GM18508 (cell line): Measurements from ENCODE around the gene ETFA.

Experiments
- ATAC-seq: cut with Tn5 transposase; IDR thresholded peaks from one replicate; pipeline ENCODE4 v1.9.1; 2021; ENCODE audit warnings: moderate number of reproducible peaks; ENCODE audit not compliant: insufficient read depth, unreplicated experiment

ETFA gene

DNA sequence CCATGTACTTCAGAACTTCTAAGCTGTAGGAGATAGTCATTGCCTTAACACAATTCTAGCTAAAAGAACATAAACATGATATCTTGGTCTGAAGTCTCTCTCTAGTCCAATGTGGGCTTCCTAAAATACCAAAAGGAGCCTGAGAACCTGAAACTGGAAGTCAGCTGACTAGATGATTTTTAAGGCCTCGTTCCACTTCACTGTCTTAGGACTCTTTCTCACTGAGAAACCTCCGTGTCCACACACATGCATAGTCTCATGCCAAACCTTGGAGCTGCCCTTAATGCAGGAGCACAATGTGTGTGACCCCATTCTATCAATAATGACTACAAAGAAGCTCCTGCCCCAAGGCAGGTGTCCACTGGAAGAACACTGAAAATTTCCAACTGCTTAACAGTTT, 87.7 kb downstream of the ETFA start:
- ATAC-seq, result no peak

DNA sequence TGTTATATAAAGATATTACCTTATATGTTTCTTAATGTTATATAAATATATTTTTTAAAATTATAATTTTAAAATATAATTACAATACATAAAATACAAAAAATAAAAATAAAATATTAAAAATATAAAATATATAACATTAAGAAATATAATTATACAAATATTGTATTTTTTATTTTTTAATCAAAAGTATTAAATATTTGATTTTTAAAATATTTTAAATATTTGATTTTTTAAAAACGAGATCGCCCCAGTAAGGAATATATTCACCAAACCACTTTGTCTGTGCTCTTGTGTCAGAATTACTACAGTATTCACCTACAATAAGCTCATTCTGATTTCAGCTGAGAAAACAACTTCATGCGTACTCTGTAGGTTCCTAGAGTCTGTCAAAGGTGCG, 89.1 kb downstream of the ETFA start:
- ATAC-seq, result no peak

DNA sequence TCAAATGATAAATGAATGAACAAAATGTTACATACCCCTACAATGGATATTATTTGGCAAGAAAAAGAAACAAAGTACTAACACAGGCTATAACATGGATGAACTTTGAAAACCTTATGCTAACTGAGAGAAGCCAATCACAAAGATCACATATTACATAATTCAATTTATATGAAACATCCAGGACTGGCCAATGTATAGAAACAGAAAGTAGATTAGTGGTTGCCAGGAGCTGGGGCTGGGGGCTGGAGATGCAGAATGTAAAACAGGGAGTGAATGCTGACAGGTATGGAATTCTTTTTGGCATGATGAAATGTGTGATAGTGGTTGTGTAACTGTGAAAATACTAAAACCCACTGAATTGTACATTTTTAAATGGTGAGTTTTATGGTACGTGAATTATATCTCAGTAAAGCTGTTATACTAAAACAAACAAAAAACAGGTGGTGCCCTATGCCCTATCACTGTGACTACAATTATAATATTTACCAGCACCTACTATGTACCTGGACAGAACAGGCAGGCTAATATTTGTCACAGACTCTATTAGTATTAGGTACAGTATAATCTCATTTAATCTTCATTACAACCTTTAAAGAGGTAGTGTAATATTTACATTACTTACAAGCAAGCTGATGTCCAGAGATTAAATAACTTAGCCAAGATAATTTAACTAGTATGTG, 90.0 kb downstream of the ETFA start:
- no peak for ATAC-seq

DNA sequence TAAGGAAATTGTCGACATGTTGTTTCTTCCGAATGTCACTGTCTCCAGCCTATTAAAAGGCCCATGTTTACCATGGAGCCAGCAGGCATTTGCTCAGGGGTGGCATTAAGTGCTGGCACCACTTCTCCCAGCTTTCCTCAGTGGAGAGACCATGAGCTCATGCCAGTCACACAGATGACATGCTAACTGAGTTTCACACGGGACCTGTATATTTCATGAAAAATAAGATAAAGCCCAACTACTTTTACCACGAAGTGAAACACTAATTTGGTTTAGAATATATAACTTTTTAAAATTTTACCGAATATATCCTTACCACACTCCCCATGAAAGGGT, 93.4 kb downstream of the ETFA start:
- ATAC-seq, result no peak

DNA sequence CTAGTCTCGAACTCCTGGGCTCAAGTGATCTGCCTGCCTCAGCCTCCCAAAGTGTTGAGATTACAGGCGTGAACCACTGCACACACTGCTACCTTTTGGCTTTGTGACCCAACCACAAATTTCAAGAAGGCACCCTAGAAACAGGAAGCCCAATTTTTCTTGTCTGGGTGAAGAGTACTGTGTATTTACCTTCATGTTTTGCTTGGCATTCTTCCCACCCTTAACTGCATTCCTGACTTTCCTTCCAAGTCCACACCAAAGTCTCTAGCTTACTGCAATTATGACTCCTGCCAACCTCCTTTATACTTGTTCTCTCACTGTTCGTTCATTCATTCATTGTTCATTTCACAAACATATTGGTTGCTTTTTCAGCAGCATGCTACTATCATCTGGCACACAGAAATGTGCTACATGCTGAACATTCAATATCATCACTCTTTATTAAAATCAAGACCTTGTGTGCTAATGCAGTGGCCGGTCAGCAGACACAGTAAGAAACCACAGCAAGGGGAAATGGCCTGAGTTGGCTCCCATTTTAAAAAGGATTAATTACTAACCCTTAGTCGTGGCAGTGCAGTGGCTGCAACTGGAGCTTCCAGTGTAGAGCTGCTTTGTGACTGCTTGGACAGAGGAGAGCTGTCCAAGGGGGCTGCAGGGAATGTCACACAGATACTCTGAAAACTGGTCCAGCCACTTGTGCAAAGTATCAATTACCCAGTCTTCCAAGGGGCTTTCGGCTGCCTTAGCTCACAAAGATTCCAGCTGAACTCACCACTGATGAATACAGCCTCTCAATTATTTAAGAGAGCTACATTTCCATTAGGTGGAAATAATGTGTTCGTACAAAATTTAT, 94.0 kb downstream of the ETFA start:
- ATAC-seq, result no peak

DNA sequence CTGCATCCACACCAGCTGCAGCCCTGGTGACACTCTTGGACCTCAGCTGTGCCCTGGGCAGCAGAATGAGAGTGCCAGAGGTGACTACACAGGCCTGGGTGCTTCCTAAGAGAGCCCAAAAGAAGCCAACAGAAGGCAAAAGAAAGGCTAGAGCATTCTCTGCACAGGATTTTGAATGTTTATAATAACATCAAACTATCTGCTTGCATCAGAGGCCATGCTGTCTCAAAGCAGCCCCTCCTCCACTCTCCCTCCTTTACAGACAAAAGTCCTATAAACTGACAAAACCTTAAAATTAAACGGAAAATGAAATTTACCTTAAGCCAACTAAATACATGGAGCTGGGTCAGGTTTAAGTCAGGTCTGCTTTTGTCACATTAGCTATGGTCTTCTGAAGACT, 95.6 kb downstream of the ETFA start:
- ATAC-seq, result no peak

DNA sequence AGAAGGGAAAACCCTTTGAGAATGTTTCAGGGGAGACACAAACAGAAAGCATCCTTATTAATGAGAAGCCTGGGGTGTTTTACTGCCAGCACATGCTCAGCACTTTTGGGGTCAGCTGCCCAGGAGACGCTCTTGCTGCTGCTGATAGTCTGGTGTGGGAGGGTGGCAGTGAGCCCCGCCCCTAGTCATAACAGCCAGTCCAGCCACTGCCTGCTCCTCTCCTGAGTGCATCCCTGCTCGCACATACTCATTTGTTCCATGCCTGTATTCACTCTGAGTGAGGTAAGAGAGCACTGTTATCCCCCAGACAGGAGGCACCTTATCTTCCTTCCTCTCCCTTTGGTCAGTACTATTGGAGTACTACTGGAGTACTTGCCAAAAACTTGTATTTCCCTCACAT, 101.3 kb downstream of the ETFA start:
- no peak for ATAC-seq

DNA sequence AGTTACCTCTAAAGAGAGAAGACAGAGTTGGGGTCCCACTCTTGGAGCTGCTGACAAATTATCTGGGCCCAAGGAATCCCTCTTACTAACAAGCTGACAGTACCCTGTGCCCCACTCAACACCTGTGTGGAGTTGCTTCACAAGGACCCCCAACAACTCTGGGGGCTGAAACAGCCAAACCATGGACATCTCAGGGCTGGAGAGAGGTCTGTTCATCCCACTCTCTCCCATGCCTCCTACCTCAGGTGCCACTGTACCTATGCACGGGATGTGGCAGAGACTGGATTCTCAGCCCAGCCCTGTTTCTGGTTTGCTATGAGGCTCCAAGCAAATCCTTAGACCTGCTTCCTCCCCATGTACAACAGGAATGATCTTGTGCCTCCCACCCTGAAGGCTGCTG, 101.7 kb downstream of the ETFA start:
- ATAC-seq, result no peak

DNA sequence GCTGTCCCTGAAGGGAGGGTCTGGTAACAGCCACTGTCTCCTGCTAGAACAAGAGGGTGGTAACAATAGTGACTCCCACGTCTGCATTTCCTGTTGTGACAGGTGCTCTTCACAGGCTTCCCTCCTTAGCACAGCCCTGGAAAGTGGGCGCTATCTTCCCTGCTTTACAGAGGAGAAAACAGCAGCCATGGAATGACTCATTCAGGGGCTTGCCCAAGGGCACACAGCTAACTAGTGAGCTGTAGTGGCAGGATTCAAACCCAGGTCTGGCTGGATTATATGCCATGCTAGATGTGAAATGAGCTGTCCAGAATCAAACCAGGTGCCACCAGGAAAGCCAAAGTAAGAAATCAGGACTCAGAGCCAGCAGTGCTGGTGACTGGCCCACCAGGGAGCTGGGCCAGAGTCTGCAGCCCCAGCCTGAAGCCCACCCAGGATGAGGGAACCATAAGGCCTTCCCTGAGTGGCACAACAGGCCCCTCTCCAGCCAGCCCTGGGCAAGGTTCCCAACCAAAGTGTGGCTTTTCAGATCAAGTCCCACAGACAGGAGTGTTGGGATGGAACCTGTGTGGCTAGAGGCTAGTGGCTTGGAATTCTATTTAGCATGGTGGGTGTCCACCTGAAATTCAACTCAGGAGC, 102.4 kb downstream of the ETFA start:
- no peak for ATAC-seq

DNA sequence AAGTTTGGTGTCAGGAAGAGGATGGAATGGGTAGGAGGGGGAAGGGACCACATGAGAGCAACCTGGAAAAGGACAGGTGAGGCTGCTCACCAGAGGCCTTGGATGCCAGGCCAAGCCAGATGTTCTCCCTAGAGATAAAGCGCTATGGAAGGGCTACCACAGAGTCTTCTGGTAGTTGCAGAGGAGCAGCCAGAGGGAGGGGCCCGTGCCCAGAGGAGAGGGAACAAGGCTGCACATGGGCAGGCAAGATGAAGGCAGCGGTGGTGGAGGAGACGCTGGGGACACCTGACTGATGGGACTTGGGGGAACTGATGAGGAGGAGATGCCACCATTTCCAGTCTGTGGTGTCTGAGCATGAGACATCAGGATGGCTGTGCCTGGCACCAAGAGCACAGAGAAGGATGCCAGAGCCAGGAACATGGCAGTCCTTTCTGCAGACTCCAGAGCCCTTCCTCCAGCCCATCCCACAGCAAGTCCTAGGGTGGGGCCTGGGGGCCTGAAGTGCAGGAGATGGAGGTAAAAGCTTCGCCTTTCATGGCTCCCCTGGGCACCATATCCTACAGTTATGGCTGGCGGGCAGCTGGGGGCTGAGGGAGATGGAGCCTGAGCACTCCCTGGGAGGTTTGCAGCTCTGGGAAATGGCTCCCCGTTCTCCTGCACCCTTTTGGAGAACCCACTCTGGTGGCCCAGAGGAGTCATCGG, 103.0 kb downstream of the ETFA start:
- no peak for ATAC-seq

DNA sequence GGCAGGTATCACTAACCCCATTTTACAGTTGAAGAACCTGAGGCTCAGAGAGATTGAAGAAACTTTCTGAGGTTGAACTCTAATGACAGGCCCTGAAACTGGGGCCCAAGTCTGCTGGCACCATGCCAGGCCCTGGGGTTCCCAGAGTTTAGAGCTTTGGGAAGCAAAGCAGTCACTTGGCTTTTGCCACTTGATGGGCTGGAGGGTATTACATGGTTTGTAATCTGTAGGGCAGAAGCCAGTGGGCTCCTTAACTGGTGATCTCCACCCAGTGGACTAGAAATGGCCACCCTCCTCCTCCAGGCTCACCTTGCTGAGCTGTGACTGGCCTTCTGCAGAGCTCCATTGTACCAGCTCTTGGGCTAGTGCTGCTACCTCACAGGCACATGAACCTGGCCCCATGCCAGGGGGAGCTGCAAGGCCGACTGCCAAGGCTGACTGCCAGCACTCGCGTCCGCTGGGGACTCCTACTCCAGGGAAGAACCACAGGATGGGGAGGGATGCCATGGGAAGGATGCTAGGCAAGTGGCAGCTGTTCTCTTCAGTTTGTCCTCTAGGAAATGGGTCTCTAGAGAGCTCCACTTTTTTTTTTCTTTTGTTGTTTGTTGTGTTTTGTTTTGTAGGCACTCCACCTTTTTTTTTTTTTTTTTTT, 104.8 kb downstream of the ETFA start:
- ATAC-seq, result no peak

DNA sequence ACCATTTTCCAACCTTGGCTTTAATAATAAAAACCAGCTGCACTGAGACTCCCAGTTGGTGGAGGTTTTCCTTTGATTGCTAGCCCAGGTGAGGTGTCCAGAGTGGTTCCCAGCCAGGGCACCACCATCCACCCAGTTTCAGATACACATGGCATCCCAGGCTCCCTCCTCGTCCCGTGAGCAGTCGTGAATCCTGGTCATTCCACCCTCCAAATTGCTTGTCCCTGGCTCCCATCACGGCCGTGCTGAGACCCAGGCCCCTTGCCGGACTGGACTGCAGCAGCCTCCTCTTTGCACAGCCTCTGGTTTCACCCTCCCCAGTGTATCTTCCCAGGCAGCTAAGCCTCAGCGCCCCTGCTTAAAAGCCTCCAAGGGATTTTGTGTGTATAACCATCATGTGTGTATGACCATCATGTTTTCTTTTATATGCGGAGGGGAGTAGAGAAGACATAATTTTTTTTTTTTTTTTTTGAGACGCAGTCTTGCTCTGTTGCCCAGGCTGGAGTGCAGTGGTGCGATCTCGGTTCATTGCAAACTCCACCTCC, 106.3 kb downstream of the ETFA start:
- no peak for ATAC-seq

DNA sequence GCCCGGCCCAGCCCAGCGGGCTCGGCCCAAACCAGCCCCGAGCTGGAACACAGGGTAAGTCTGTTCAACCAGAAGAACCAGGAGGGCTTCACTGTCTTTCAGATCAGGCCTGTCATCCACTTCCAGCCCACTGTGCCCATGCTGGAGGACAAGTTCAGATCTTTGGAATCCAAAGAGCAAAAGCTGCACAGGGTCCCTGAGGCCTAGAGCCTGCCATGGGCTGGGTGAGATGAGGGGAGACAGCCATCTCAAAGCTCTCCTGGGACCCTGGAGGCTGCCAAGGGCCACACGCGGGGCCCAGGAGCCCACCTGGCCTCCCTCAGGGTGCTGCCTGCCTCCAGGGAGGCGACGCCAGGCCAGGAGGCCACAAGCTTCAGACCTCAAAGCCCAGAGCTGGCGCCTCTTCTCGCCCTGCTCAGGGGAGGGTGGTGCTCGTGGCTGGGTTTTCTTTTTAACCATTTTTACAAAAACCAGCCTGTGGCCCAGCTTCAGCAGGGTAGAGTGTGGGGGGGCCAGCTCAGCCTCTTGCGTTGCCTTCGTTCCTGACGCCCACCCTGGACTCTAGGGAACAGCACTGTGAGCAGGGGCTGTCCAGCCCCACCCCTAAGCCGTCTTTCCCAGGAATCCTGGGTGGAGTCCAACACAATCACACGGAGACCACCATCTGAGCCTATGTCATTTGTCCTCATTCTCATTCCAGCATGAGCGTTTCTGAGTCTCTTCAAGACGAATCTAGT, 107.0 kb downstream of the ETFA start:
- ATAC-seq, result no peak

DNA sequence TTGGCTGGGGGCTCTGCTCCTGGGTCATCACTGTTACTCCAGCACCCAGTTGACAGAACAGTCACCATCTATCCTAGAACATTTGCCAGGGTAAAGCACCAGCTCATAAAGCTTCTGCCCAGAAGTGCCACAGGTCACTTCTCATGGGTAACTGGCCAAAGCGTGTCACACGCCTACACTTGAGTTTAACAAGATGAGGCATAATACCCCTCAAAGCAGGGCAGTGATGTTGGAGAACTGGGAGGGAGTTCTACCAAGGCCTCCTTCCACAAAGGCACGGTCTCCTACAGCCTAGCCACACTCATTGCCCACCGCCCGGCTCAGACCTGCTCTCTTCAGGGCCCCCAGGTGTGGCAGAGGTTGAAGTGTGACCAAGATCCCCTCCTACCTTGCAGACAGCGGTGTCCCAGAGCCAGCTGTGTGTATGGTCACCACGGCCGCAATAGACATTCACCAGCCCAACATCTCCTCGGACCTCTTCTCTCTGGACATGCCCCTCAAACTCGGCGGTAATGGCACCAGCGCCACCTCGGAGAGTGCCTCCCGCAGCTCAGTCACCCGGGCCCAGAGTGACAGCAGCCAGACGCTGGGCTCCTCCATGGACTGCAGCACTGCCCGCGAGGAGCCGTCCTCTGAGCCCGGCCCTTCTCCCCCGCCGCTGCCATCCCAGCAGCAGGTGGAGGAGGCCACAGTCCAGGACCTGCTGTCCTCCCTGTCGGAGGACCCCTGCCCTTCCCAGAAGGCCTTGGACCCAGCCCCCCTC, 107.7 kb downstream of the ETFA start:
- ATAC-seq, result no peak

DNA sequence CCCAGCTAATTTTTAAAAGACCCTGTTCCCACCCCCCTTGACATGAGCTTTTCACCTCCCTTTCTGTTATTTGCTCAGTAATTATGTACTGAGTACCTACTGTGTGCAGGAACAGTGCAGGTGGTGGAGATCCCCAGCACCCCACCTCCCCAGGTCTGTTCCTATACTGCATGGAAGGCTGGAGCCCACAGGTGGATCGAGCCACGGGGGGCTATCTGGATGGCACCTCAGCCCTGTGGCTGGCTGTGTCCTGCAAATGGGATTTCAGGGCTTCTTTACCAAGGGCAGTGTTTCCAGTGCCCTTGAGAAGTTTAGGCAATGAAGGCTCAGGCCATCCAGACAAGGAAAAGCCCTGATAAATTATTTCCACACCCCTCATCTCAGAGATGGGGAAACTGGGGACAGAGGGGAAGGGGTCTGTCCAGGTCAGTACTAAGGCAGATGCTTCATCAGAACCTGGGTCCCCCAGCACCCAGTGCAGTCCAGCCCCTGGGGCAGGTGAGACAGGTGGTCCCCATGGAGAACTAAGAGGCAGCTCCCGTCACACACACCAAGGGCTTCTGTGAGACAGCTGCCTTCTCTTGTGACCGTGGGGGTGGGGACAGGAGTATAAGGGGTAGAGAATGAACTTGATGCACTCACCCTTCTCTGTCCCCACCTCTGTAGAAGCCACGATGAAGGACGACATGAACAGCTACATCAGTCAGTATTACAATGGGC, 109.6 kb downstream of the ETFA start:
- ATAC-seq, result no peak

DNA sequence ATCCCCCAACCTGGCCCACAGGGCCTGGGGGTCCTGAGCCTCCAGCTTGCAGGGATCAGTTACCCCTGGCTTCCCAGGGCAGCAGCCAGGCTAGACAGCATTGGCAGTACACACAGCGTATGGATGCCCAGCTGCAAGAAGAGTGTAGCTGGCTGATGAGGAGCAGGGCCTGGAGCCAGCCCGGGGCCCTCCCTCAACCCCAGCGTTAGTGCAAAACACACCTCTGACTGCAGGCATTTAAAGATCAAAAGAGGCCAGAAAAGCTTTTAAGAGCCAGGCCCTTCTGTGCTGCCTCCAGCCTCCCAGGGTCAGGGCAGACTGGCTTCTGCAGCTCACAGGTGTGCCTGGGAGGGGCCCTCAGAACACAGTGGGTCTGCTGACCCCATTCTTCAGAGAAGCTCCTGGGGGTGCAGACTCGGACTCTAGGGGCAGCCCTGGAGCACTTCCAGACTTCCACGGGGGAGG, 110.6 kb downstream of the ETFA start:
- ATAC-seq, result no peak

DNA sequence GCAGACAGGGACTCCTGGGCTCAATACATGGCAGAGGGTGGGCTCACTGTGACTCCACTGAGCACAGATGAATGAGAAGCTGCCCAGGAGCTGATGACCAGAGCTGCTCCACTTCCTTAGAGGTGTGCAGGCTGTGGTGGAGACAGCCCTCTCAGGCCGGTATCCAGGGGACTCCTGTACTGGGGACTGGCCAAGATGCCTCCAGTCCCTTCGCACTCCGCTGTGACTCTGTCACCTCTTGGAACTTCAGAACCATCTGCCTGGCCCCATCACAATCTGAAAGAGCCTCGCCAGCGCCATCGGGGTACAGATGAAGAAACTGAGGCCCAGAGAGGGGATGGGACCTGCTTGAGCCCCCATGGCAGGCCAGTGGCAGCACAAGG, 111.2 kb downstream of the ETFA start:
- no peak for ATAC-seq
